ENCODE results near the gene NOS1. TPM values are rescaled to one million over a fixed set of nuclear protein-coding genes. Genes with fewer than 3 reads are reported as not detected.

NOS1 gene
- total RNA-seq, 1 donor from 2014 or later, result 0.07 TPM

DNA sequence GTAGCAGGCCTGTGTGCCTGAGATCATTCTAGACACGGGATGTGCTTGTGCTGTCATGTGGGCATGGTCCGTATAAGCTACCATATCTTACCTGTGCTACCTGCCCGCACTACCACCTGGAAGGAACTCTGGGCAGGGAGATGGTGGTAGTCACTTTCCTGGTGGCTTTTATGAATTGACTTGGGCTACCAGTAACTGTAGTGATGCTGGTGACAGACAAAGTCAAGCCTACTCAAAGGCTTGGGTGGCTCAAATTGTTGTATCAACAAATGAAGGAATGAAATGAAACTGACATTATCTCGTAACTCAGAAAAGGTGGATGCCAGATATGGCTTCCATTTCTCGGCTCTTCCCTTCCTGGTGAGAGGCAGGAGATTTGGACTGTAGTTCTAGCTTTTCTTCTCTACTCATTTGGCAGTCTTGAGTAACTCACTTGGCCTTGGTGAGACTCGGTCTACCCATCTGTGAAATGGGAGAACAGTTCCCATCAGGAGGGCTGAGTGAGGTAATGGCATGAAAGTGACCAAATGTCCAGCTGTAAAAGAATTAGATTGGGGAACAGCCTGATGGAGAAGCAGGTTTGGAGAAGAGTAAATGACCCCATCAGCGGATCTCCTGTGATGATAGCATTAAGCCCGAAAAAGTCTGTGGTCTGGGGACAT, 81.3 kb downstream of the NOS1 start:
- Mint-ChIP-seq H3K4me1 (no peaks in the 10 kb centered on the region), H3K27me3 (ENCODE audit: low read depth) (peaks cover 45% of the 10 kb centered on the region), H3K9me3 (peaks cover 2% of the 10 kb centered on the region), H3K4me3 (no peak overlapping the region), H3K36me3 (ENCODE audit: low read depth) (no peaks in the 10 kb centered on the region), H3K27ac (ENCODE audit: unreplicated experiment) (no peak overlapping the region)
- DNase-seq (ENCODE audit: low read depth, low spot score), result no peak
- TF ChIP-seq, protein P1, sequence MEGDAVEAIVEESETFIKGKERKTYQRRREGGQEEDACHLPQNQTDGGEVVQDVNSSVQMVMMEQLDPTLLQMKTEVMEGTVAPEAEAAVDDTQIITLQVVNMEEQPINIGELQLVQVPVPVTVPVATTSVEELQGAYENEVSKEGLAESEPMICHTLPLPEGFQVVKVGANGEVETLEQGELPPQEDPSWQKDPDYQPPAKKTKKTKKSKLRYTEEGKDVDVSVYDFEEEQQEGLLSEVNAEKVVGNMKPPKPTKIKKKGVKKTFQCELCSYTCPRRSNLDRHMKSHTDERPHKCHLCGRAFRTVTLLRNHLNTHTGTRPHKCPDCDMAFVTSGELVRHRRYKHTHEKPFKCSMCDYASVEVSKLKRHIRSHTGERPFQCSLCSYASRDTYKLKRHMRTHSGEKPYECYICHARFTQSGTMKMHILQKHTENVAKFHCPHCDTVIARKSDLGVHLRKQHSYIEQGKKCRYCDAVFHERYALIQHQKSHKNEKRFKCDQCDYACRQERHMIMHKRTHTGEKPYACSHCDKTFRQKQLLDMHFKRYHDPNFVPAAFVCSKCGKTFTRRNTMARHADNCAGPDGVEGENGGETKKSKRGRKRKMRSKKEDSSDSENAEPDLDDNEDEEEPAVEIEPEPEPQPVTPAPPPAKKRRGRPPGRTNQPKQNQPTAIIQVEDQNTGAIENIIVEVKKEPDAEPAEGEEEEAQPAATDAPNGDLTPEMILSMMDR (conservative IDR thresholded peaks at IDR 0.05), result no peak

DNA sequence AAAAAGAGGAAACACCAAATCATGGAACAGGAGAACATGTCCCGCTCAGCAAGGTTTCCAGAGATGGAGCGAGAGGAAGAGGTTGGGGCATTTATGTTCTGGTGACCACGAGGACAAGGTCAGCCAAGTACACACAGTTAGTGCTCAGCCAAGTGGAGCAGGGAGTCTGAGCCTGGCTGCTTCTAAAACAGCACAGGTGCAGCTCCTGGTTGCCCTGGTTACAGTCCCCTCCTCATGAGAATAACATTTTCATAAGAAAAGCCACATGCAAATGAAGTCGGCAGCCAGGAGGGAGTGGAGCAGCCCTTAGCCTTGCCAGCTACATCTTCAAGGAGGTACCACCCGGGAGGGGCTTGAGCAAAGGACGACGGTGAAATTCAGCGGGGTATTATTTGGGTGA, 81.8 kb downstream of the NOS1 start:
- Mint-ChIP-seq H3K4me1 (no peaks in the 10 kb centered on the region), H3K36me3 (ENCODE audit: low read depth) (no peaks in the 10 kb centered on the region), H3K27ac (ENCODE audit: unreplicated experiment) (no peak overlapping the region), H3K27me3 (ENCODE audit: low read depth) (peaks cover 47% of the 10 kb centered on the region), H3K9me3 (peaks cover 2% of the 10 kb centered on the region), H3K4me3 (no peak overlapping the region)
- no peak for DNase-seq (ENCODE audit: low read depth, low spot score)
- TF ChIP-seq, protein P1 (conservative IDR thresholded peaks at IDR 0.05), result no peak

DNA sequence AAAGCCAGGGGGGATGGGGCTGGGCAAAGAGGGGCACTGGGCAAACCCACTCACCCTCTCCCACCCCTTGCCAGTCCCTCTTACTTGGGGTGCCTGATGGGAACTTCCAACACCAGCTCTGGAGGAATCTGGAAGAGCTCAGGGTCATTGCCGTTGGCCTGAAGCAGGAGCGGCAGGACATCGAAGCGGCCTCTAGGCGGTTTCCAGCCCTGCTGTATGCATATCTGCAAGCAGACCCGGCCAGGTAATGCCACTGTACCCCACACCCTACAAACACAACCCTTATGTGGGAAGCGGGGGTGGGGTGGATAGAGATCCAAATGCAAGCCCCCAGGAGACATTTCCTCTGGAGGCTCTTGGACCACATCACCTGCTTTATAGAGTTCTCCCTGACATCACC, 83.6 kb downstream of the NOS1 start:
- DNase-seq (ENCODE audit: low read depth, low spot score), result no peak
- no peak overlapping the region for H3K27ac Mint-ChIP-seq (ENCODE audit: unreplicated experiment)
- no peaks in the 10 kb centered on the region for H3K36me3 Mint-ChIP-seq (ENCODE audit: low read depth)
- H3K27me3 Mint-ChIP-seq (ENCODE audit: low read depth), result peaks cover 57% of the 10 kb centered on the region
- TF ChIP-seq, protein P1 (conservative IDR thresholded peaks at IDR 0.05), result no peak
- no peaks in the 10 kb centered on the region for H3K4me1 Mint-ChIP-seq
- H3K9me3 Mint-ChIP-seq, result peaks cover 2% of the 10 kb centered on the region
- H3K4me3 Mint-ChIP-seq, result no peak overlapping the region

DNA sequence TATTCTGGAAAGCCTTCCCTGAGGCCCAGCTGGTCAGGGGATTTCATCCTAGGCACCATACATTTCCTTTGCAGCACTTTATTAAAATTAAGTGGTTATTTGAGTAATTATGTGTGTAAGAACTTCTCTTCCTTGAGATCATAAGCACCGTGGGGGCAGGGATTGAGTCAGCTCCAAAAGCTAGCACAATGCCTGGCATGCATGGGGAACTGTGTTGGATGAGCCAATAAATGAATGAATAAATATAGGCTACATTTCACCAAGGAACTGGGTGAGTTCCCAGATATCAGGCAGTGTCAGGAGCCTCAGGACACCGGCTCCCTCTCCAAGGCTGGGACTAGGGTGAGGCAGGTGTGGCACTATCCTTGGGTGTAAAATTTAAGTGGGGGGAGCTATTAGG, 88.3 kb downstream of the NOS1 start:
- TF ChIP-seq, protein P1 (conservative IDR thresholded peaks at IDR 0.05), result no peak
- Mint-ChIP-seq H3K4me1 (no peaks in the 10 kb centered on the region), H3K27me3 (ENCODE audit: low read depth) (peaks cover 31% of the 10 kb centered on the region), H3K36me3 (ENCODE audit: low read depth) (no peaks in the 10 kb centered on the region), H3K27ac (ENCODE audit: unreplicated experiment) (no peak overlapping the region), H3K9me3 (peaks cover 2% of the 10 kb centered on the region), H3K4me3 (no peak overlapping the region)
- DNase-seq (ENCODE audit: low read depth, low spot score), result no peak

DNA sequence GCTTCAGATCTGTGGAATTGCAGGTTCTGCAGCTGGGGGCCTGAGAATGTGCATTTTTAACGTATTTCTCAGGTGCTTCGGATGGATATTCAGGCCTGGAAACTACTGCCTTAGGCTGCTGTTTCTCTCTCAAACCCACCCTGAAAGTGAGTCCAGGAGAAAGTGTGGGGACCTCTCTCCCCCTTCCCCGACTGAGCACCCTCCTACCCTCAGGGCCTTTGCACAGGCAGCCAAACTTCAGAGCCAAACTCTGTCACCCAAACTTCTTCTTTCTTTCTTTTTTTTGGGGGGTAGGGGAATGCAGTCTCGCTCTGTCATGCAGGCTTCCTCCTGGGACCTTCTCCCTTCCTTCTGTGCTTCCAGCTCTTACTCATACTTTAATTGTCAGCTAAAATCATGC, 88.7 kb downstream of the NOS1 start:
- TF ChIP-seq, protein P1 (conservative IDR thresholded peaks at IDR 0.05), result no peak
- Mint-ChIP-seq H3K36me3 (ENCODE audit: low read depth) (no peaks in the 10 kb centered on the region), H3K27ac (ENCODE audit: unreplicated experiment) (no peak overlapping the region), H3K4me3 (no peak overlapping the region), H3K9me3 (peaks cover 2% of the 10 kb centered on the region), H3K27me3 (ENCODE audit: low read depth) (peaks cover 29% of the 10 kb centered on the region), H3K4me1 (no peaks in the 10 kb centered on the region)
- no peak for DNase-seq (ENCODE audit: low read depth, low spot score)
